ENCODE measurements around the gene WBP1L.
"Not testable (repeated sequence)": the region's sequence is repeated elsewhere in the genome, so short reads cannot be mapped to it uniquely, and the experiment has no call there.

Gene WBP1L

DNA sequence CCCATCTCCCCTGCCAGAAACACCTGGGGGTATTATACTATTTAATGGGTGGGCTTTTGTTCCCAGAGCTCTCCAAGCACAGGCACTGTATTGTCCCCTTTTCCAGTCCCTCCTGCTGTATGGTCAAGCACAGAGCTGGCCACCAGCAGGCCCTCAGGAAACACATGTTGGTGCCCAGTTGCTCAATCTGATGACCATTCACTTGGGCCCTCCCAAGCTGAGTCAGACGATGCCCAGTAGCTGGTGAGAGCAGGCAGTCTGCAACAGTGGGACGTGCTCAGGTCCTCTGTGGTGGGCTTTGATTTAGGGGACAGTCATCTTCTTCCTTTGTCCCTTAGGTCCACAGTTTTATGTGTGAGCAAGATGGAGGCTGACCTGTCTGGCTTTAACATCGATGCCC is 17.5 kb upstream of the WBP1L start:
- DNase-seq: no peak

DNA sequence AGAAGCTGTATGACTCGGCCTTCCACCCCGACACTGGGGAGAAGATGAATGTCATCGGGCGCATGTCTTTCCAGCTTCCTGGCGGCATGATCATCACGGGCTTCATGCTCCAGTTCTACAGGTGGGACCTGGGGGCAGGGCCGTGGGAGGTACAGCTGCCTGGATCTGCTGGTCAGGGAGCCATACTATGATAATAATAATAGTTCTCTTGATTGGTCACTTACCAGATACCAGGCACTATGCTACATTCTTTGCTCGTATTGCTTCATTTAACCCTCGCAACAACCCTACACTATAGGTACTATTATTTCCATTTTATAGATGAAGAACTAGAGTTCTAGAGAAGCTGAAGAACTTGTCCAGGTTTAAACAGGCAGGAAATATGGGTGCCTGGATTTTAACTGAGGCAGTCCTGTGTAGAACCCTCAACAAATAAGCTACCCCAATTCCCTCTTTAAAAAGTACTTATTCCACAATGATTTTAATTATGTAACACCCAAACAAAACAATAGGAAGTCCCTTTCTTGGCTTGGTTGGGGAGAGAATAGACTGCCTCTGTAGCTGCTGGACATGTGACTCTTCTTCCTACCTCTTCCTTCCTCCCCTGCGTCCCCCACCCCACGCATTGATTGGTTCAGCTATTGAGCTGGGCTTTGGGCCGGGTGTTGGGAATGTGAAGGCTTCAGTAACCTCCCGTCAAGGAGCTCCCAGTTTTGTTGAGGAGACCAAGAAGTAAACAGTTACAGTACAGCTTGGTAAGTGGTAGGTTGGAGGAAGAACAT is 16.5 kb upstream of the WBP1L start:
- DNase-seq: no peak

DNA sequence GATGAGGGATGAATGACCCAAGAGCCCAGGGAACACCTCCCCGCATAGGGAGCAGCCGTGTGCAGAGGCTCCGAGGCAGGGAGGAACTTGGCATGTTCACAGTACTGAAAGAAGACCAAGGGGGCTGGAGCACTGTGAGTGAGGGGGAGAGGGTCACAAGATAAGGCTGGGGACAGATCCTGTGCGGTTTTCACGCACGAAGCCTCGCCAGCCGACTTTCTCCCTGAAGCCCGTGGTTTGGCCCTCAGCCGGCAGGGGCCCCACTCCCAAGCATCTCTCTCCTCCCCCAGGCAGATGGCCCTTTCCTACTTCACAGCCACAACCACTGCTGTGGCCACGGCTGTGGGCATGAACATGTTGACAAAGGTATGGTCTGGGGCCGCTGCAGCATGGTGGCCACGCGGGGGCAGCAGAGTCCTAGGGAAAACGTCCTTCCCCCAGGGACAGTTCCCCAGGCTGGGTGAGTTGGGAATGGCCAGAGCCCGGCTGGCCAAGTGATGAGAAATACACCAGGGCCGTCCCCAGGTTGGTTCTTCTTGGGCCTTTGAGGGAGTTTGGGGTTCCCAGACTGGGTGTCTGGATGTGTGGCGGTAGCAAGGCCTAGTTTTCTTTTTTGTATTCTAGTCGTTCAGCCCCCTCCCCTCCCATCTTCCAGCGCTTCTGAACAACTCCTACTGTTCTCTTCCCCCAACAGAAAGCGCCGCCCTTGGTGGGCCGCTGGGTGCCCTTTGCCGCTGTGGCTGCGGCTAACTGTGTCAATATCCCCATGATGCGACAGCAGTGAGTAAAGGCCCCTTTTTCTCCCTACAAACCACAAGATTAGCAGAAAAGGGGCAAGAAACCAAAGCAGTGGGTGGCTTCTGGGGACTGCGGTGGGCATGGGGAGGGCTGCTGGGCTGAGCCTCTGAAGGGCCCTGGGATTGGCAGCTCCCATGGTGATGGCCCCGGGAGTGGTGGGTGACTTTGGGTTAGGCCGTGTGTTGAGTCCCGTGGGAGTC is 14.4 kb upstream of the WBP1L start:
- peak; percentile 17 for DNase-seq

DNA sequence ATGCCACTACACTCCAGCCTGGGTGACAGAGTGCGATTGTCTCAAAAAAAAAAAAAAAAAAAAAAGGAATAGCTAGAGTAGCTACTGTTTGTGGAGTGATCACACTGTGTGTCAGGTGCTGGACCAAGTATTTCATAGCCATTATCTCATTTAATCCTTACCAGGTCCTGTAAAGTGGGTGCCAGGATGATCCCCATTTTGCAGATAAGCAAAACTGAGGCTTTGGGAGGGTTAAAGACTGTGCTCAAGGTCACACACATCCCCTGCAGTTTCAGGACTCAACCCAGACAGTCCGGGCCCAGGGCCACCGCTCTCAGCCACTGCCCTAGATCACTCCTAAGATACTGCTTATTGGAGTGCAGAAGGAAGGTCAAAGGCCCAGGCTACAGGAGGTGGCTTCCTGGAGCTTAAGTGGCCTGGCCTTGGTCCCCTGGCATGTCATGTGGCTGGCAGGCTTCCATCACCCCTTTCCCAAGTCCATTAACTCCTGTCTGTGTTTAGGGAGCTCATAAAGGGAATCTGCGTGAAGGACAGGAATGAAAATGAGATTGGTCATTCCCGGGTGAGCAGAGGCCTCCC is 12.4 kb upstream of the WBP1L start:
- DNase-seq: no peak

DNA sequence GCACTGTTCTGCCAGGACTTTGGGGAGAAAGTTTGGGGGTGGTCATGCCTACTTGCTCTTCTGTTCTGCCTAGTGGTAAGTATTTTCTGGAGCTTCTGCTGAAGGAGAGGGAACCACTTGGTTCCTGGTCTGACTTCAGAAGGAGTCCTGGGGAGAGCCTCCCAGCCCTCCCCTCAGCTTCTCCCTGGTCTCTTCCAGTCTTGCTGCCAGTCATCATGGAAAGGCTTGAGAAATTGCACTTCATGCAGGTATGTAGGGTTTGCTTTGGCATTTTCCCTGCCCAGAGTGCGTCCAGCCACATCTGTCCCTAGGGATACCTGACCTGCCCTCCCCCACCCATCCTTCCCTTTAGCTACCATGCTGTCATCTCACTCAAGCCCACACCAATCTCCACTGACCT is 11.1 kb upstream of the WBP1L start:
- no peak for DNase-seq

DNA sequence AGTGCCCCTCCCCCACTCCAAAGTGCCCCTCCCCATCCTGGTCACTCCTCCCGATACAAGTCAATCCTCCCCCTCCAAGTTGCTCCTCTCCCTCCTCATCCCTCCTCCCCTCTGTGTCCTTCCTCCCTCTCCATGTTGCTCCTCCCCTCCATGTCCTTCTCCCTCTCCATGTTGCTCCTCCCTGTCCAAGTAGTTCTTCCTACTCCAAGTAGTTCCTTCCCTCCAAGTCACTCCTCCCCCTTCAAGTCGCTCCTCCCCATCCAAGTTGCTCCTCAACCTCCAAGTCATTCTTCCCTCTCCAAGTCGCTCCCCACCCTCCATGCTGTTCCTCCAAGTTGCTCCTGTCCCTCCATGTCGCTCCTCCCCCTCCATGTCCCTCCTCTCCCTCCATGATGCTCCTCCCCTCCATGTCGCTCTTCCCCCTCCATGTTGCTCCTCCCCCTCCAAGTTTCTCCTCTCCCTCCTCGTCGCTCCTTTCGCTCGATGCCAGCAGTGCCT is 8.6 kb upstream of the WBP1L start:
- DNase-seq: no peak

DNA sequence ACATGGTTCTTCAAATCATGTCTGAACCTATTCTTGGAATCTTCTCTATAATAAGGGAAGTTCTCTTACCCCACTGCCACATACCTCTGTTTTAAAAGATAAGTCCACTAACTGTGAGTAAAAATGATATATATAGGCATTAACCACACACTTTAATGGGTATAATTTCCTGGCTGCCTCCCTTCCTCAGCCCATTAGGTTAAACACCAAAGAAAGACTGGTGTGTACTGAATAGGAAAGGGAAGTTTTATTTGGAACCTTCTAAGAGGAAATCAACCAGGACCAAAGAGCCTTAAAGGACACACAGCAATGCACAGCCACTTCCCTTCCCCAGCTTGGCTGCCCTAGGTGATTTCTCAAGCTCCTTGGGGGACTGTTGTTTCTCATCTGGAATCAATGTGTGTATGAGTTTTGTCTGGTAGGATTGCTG is 5.0 kb upstream of the WBP1L start:
- DNase-seq: no peak

DNA sequence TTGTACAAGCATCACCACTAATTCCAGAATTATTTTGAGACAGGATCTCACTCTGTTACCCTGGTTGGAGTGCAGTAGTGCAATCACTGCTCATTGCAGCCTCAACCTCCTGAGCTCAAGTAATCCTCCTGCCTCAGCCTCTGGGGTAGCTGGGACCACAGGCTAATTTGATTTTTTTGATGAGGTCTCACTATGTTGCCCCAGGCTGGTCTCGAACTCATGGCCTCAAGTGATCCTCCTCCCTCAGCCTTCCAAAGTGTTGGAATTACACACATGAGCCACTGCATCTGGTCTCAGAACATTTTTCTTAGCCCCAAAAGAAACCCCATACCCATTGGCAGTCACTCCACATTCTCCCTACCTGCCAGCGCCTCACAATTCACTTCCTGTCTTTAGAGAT is 3.5 kb upstream of the WBP1L start:
- DNase-seq: no peak

DNA sequence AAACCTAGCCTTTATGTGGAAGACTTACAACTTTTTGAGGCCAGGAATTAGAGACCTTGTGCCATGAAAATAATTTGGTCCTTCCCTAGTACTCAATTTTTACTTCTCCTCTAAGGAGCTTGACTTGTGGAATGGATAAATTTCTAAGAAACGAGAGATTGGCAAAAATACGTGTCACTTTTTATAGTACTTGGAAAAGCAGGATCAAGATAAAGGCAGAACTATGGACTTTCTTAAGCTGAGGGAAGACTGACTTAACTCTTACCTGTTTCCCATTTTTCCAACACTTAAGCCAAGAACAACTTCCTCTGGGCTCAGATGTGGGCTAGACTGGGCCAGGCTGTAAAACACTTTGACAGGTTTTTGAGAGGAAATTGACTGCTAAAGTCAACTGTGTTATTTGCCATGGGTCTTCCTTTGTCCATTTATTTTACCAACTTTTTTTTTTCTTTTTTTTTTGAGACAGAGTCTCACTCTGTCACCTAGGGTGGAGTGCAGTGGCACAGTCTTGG is 2.0 kb upstream of the WBP1L start:
- no peak for DNase-seq

DNA sequence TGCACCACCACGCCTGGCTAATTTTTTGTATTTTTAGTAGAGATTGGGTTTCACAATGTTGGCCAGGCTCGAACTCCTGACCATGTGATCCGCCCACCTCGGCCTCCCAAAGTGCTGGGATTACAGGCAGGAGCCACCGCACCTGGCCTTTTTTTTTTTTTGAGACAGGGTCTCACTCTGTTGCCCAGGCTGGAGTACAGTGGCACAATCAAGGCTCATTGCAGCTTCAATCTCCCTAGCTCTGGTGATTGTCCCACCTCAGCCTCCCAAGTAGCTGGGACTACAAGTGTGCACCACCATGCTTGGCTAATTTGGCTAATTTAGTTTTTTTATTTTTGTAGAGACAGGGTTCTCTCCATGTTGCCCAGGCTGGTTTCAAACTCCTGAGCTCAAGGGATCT is 1.4 kb upstream of the WBP1L start:
- DNase-seq: not testable (repeated sequence)

DNA sequence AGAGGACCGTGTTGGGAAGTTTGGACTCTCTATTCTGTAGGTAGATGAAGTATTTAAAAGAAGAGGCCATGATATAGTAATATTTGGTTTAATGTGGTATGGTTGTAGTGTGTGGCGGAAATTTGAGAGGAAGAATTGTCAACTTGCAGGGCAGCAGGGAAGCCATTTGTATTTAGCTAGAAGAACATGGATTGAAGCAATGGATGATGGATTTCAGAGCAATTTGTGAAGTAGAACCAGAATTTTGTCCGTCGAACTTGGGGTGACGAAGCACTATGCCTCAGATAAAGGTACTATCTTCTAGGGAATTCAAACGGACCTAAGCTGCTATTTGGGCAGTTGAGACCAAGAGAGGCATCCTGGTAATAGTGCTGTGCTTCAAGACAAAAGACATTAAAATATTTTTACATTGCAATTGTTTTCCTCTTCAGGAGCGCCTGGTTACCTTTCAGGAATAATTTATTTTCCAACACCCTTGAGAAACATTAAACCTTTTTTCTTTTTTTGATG is 615 bp upstream of the WBP1L start:
- no peak for DNase-seq

DNA sequence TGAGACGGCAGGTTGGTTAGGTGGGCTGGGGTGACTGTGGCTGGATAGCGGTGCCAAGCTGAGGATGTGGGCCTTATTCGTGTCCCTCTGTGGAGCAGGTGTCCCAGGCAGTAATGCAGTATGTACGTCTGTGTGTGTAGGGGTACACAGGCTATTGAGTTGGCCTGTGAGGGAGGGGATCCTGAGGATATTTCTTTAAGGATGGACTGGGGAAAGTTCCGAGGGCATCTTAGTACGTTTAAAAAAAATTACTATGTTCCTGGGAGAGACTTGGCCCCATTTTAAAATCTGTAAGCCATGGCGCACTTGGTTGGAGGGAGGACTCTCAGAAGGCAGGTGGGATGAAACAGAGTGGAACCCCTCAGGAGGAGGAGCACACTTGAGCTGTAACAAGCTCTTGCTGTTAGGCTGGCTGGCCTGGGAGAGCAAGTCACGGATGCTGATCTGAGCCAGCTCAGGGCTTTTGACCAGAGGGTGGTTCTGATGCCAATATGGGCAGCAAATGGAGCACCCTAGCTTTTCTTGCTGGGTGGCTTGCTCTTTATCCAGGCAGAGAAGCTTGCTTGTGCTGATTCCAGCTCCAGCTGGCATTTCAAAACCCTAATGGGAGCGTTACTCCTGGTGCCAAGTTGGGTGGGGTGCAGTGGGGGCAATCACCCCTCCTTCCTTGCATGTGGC is 765 bp downstream of the WBP1L start:
- no peak for DNase-seq

DNA sequence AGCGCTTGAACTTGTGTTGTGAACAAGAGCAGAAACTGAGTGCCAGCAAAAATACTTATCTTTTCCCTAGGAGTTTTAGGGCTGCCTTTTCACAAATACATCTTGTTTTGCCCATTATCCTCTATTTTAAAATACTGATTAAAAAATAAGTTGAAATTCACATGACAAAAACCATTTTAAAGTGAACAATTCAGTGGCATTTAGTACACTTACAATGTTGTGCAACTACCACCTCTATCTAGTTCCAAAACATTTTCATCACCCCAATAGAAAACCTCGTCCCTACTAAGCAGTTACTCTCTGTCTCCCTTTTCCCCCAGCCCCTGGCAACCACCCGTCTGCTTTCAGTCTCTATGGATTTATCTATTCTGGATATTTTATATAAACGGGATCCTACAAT is 1.4 kb downstream of the WBP1L start:
- DNase-seq: no peak

DNA sequence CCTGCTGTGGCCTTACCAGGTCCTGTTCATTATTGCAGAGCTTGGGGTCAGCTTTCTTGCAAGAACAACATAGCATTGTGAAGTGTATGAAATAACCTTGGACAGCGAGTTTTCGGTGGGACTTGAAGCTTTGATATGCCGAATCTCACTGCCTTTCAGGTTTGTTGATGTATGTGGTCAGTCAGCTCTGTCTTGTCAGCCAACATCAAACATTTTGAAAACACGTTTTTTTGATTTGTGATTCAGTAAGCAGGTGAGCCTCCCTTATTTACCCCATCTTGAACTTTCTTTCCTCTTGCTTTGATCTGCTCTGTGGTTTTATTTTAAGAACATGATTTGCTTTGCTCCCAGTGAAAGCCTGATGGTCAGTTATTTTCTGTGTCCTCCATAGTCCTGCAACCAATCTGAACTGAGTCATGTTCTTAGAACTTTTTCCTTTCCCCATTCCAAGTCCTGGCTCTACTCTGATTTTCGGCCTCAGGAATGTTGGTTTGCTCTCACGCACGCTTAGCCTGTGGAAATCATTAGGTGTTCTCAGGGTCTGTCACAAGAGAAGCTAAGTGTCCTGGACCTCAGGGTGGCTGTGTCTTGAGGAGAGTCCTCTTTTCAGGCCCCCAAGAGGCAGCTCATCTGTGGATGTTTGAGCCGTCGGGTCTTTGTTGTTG is 8.7 kb downstream of the WBP1L start:
- DNase-seq: no peak

DNA sequence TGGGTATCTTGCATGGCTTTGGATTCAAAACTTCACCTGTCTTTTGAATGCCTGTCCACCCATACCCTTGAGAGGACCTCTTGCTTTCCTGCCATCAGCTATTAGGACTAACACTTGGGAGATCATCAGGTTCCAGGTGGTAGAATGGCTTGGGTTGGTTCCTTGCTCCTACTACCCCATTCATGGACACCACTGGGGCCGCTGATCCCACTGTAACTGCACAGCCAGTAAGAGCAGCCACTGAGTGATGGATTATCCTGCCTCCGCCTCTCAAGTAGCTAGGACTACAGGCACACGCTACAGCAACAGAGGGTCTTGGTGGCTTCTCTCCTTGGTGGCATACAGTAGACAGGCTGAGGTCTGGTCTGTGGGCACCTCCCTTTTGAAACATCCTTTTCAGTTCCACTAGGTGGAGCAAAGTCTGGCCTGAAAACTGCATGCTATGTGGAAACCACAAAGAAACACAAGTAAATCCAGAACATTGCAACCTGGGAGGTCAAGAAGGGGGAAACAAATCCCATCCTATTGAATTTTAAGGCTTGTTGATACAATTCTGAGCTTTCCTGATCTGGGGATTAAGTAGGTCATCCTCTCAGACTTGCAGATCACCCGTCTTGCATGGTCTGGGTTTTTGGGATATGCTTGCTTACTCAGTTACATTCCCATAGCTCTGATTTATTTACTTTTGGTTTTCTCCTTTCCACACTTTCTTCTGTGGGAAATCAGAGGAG is 9.4 kb downstream of the WBP1L start:
- DNase-seq: no peak

DNA sequence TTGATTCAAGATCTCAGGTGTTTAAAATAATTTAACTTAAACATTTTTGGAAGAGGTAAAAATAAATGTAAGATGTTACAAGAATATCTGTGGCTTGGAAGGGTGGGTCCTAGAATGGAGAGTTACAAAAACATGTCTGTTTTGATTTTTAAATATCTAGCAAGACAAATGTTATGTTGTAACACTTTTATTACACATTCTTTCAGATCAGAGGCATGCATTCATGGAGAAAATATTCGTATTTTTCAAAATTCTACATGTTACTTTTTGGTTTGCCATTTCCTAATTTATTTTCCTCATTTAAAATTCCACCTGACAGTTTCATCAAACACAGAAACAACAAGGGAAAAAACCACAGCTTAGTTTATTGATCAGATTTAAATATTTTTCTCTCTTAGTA is 10.0 kb downstream of the WBP1L start:
- no peak for DNase-seq

DNA sequence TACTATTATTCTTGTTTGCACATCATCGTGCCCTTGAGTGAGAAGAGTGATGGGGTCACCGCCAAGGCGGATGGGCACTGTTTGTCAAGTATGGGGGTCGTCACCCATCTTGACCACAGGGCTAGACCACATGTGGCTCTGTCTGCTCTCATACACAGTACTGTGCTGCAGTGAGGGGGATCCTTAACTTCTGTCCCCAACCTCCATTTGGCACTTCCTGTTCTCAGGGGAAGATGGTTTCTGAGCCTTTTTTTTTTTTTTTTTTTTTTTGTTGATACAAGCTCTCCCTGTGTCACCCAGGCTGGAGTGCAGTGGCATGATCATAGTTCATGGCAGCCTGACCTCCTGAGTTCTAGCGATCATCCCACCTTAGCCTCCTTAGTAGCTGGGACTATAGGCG is 13.6 kb downstream of the WBP1L start:
- DNase-seq: no peak

DNA sequence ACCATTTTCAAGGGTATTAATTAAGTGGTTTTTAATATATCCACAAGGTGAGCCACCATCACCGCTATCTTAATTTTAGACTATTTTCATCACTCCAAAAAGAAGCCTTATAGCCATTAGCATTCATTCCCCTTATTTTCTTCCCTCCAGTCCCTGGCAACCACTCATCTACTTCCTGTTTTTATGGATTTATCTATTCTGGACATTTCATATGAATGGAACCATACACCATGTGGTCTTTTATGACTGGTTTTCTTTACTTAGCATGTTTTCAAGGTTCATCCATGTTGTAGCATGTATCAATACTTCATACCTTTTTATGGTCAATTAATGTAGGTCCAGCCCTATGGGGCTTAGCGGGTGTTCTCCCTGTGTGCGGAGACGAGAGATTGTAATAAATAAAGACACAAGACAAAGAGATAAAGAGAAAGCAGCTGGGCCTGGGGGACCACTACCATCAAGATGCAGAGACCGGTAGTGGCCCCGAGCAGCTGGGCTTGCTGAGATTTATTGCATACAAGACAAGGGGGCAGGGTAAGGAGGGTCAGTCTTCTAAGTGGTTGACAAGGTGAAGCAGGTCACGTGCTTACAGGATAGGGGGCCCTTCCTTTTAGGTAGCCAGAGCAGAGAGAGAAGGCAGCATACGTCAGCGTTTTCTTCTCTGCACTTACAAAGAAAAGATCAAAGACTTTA is 14.6 kb downstream of the WBP1L start:
- DNase-seq: no peak

DNA sequence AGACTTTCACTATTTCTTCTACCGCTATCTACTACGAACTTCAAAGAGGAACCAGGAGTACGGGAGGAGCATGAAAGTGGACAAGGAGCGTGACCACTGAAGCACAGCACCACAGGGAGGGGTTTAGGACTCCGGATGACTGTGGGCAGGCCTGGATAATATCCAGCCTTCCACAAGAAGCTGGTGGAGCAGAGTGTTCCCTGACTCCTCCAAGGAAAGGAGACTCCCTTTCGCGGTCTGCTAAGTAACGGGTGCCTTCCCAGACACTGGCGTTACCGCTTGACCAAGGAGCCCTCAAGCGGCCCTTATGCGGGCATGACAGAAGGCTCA is 15.2 kb downstream of the WBP1L start:
- DNase-seq: not testable (repeated sequence)

DNA sequence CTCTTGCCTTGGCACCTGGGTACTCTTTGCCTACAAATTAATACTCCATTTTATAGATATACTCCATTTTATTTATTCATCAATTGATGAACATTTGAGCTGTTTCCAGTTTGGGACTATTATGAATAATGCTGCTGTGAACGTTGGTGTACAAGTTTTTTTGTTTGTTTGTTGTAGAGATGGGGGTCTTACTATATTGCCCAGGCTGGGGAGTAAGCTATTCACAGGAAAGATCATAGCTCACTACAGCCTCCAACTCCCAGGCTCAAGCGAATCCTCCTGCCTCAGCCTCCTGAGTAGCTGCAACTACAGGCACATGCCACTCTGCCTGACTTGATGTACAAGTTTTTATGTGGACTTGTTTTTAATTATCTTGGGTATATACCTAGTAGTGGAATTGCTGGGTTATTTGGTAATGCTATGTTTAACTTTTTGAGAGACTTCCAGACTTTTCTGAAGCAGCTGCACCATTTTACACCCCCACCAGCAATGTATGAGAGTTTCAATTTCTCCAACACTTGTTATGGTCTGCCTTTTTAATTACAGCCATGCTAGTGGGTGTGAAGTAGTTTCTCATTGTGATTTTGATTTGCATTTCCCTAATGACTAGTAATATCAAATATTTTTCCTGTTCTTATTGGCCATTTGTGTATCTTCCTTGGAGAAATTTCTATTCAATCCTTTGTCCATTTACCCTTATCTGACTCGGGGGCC is 15.9 kb downstream of the WBP1L start:
- no peak for DNase-seq
